Subcutaneous abdominal adipose tissue (tissue), 5 donors: ENCODE measurements around the gene SLC39A8.
"Not testable (repeated sequence)": the region's sequence is repeated elsewhere in the genome, so short reads cannot be mapped to it uniquely, and the experiment has no call there.

Experiments used
- H3K27ac ChIP-seq: one replicate; pipeline ENCODE4 v1.7.0; 2013; ENCODE audit warnings: low read depth, mild to moderate bottlenecking, inconsistent platforms, low read length, moderate library complexity
- H3K27me3 ChIP-seq, 5 donors: one replicate each; pipeline ENCODE4 v1.7.0; 2013; ENCODE audit warnings: low read length in 5 of 5, inconsistent platforms in 1 of 5; ENCODE audit not compliant: control insufficient read depth in 5 of 5, insufficient read depth in 4 of 5
- H3K36me3 ChIP-seq, 5 donors: one replicate each; pipeline ENCODE4 v1.7.0; 2013; ENCODE audit warnings: low read length in 5 of 5; ENCODE audit not compliant: control insufficient read depth in 5 of 5, insufficient read depth in 5 of 5
- H3K4me1 ChIP-seq, 5 donors: one replicate each; pipeline ENCODE4 v1.7.0; 2013; ENCODE audit warnings: low read length in 5 of 5, mild to moderate bottlenecking in 3 of 5, moderate library complexity in 1 of 5; ENCODE audit not compliant: control insufficient read depth in 5 of 5, insufficient read depth in 5 of 5
- H3K4me3 ChIP-seq, 5 donors: one replicate each; pipeline ENCODE4 v1.7.0; 2013; ENCODE audit warnings: low read length in 5 of 5, low read depth in 1 of 5
- H3K9ac ChIP-seq, 5 donors: one replicate each; pipeline ENCODE4 v1.7.0; 2013; ENCODE audit warnings: low read length in 5 of 5, mild to moderate bottlenecking in 4 of 5, moderate library complexity in 3 of 5
- H3K9me3 ChIP-seq, 5 donors: one replicate each; pipeline ENCODE4 v1.7.0; 2013; ENCODE audit warnings: low read length in 5 of 5; ENCODE audit not compliant: control insufficient read depth in 5 of 5
- donor health status: healthy.
- donor health status: healthy.
- donor health status: healthy.
- donor health status: healthy.
- donor health status: healthy.

The SLC39A8 gene

DNA sequence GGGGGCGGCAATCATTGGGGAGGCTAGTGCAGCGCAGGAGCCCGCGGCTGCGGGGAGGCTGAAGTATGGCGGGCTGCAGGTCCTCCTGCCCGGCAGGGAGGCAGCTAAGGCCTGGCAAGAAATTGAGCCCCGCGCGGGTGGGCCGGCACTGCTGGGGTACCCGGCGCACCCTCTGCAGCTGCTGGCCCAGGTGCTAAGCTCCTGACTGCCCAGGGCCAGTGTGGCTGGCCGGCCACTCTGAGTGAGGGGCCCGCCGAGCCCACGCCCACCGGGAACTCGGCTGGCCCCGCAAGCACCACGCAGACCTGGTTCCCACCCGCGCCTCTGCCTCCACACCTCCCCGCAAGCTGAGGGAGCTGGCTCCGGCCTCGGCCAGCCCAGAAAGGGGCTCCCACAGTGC lies 94.9 kb downstream of the SLC39A8 start:
- no peaks in the 10 kb centered on the region for H3K4me1 ChIP-seq
- no peak overlapping the region for H3K9ac ChIP-seq
- H3K9me3 ChIP-seq, result peaks cover 0 to under 1% (median 0%) of the 10 kb centered on the region in 5 donors
- no peak overlapping the region for H3K4me3 ChIP-seq
- no peaks in the 10 kb centered on the region for H3K36me3 ChIP-seq
- H3K27ac ChIP-seq, result no peak overlapping the region
- no peaks in the 10 kb centered on the region for H3K27me3 ChIP-seq

- no peaks in the 10 kb centered on the region for H3K27me3 ChIP-seq
- H3K4me3 ChIP-seq, result no peak overlapping the region
- peaks cover 0 to 9% (median 2%) of the 10 kb centered on the region in 5 donors for H3K9me3 ChIP-seq
- no peaks in the 10 kb centered on the region for H3K36me3 ChIP-seq
- H3K27ac ChIP-seq, result no peak overlapping the region
- no peak overlapping the region for H3K9ac ChIP-seq
- H3K4me1 ChIP-seq, result no peaks in the 10 kb centered on the region
Observed at GRCh38 chr4:102247041-102247440, 98.2 kb downstream of the SLC39A8 start.

- Histone ChIP-seq H3K9me3 (peaks cover 0 to 9% (median 2%) of the 10 kb centered on the region in 5 donors), H3K27ac (no peak overlapping the region), H3K4me1 (no peaks in the 10 kb centered on the region), H3K4me3 (no peak overlapping the region), H3K36me3 (no peaks in the 10 kb centered on the region), H3K9ac (no peak overlapping the region), H3K27me3 (no peaks in the 10 kb centered on the region)
Observed at GRCh38 chr4:102246416-102246815, 98.9 kb downstream of the SLC39A8 start.

- no peaks in the 10 kb centered on the region for H3K4me1 ChIP-seq
- H3K9me3 ChIP-seq, result peaks cover 0 to 9% (median 2%) of the 10 kb centered on the region in 5 donors
- no peaks in the 10 kb centered on the region for H3K27me3 ChIP-seq
- H3K27ac ChIP-seq, result no peak overlapping the region
- H3K9ac ChIP-seq, result no peak overlapping the region
- no peaks in the 10 kb centered on the region for H3K36me3 ChIP-seq
- H3K4me3 ChIP-seq, result no peak overlapping the region
Observed at GRCh38 chr4:102244878-102245535, 100.3 kb downstream of the SLC39A8 start.

DNA sequence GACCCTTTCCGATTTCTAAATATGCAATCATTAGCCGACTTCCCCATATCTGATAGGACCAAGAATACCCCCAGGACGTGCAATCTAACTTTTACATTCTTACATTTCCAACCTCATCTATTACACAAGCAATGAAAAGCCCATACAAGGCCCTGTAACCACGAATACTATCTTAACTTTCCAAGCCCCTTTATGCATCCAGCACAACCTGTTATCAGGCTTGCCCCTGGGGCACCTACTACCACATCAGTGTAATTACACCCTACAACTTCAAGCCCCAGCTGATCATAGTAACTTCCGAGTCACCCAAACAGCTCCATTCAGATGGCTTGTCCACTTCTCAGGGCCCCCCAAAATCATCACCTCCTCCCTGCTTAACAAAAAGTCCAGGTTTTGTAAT lies 102.0 kb downstream of the SLC39A8 start:
- H3K9ac ChIP-seq, H3K9me3 ChIP-seq, H3K27me3 ChIP-seq, H3K27ac ChIP-seq, H3K36me3 ChIP-seq, H3K4me1 ChIP-seq, H3K4me3 ChIP-seq: not testable (repeated sequence)

- Histone ChIP-seq H3K36me3 (no peaks in the 10 kb centered on the region), H3K27ac (no peak overlapping the region), H3K4me3 (no peak overlapping the region), H3K9ac (no peak overlapping the region), H3K4me1 (no peaks in the 10 kb centered on the region), H3K9me3 (peaks cover 0 to 6% (median 3%) of the 10 kb centered on the region in 5 donors), H3K27me3 (no peaks in the 10 kb centered on the region)
Observed at GRCh38 chr4:102234243-102234838, 110.9 kb downstream of the SLC39A8 start.

- Histone ChIP-seq H3K27me3 (no peaks in the 10 kb centered on the region), H3K4me3 (no peak overlapping the region), H3K36me3 (no peaks in the 10 kb centered on the region), H3K4me1 (no peaks in the 10 kb centered on the region), H3K27ac (no peak overlapping the region), H3K9ac (no peak overlapping the region), H3K9me3 (peaks cover 0 to 6% (median 3%) of the 10 kb centered on the region in 5 donors)
Observed at GRCh38 chr4:102230194-102230593, 115.1 kb downstream of the SLC39A8 start.

DNA sequence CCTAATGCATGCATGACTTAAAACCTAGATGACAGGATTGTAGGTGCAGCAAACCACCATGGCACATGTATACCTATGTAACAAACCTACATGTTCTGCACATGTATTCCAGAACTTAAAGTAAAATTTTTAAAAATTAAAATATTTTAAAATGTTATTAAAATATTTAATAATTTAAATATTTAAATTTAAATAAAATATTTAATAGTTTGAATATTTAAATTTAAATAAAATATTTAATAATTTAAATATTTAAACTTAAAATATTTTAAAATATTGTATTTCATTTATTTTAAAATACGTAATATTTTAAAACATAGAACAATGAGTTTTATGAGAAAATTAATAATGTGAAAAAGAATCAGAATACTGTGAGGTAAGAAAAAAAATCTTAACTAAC lies 117.9 kb downstream of the SLC39A8 start:
- no peaks in the 10 kb centered on the region for H3K9me3 ChIP-seq
- H3K27ac ChIP-seq, result no peak overlapping the region
- no peak overlapping the region for H3K4me3 ChIP-seq
- no peaks in the 10 kb centered on the region for H3K36me3 ChIP-seq
- no peaks in the 10 kb centered on the region for H3K4me1 ChIP-seq
- H3K27me3 ChIP-seq, result no peaks in the 10 kb centered on the region
- H3K9ac ChIP-seq, result no peak overlapping the region

- no peak overlapping the region for H3K4me3 ChIP-seq
- no peaks in the 10 kb centered on the region for H3K4me1 ChIP-seq
- no peak overlapping the region for H3K27ac ChIP-seq
- H3K27me3 ChIP-seq, result no peaks in the 10 kb centered on the region
- H3K9ac ChIP-seq, result no peak overlapping the region
- H3K36me3 ChIP-seq, result no peaks in the 10 kb centered on the region
- H3K9me3 ChIP-seq, result no peaks in the 10 kb centered on the region
Observed at GRCh38 chr4:102223461-102223860, 121.8 kb downstream of the SLC39A8 start.

DNA sequence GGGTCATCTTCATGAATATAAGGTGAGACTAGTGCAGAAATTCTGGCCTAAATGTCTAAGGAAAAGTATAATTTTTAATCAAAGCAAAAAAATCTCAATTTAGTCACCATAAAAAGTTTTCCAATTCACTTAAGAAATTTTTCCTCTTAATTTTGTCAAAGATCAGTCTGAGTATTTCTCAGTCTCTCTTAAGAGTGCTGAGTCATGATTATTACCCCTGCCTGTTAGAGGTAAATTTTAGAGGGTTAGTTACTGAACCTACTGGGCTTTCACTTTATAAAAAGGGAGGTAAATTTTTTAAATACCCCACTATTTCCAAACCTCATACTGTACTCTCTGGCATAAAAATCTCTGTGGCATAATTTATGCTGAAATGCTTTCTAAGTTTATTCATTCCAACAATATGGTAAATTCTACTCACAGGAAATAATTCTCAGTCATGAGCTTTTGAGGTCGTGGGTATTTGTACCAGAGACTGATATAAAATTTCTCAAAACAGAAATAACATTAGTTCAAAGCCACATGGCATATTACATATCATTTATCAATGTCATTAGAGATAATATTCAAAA lies 122.4 kb downstream of the SLC39A8 start:
- Histone ChIP-seq H3K27me3 (no peaks in the 10 kb centered on the region), H3K9ac (no peak overlapping the region), H3K36me3 (no peaks in the 10 kb centered on the region), H3K9me3 (no peaks in the 10 kb centered on the region), H3K4me1 (no peaks in the 10 kb centered on the region), H3K4me3 (no peak overlapping the region), H3K27ac (no peak overlapping the region)
